GM18511 (cell line): ENCODE results near the gene JAK2.
"Not testable (repeated sequence)": the region's sequence is repeated elsewhere in the genome, so short reads cannot be mapped to it uniquely, and the experiment has no call there.

Experiments used
- ATAC-seq: cut with Tn5 transposase; IDR thresholded peaks from one replicate; pipeline ENCODE4 v1.9.1; 2021; ENCODE audit warnings: mild to moderate bottlenecking, moderate library complexity; ENCODE audit not compliant: unreplicated experiment

The JAK2 gene

DNA sequence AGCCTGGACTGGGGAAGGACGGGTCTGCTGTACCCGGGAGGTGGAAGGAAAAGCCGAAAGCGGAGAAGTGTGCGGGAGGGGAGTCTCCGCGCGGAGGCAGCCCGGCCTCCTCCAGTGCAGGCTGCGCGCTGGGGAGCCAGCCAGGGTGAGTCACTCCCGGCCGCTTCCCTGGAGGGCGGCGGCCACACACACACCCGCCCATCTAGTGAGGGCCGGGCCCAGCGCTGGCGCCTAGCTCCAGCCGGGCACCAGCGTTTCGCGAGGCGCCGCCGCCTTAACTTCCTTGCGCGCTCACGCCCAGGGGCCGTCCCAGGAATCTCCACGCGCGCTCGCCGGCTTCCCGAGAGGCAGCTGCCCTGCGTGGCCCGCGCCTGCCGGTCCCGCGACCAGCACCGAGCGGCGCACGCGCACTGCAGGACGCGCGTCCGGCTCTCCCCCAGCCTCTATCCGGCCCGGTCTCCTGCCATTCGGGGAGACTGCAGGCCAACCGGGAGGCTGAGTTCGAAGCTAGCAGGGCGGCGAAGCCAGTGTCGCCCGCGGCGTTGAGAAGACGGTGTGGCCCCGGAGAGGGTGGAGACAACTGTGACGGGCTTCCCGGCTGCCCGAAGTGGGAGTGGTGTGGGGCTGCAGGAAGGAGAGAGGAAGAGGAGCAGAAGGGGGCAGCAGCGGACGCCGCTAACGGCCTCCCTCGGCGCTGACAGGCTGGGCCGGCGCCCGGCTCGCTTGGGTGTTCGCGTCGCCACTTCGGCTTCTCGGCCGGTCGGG, at the start of gene JAK2:
Gene JAK2, plus strand, starts transcription at position 652 of the 765 bp plus-strand sequence. CDS start 36,716 bp downstream, outside the sequence.
- peak; percentile 82 for ATAC-seq

GRCh38 chr9:4936277-4936676, 48.8 kb upstream of the JAK2 start:
- ATAC-seq: no peak

- ATAC-seq: peak; percentile 62
These were observed 48.2 kb upstream of the JAK2 start for GRCh38 chr9:4936823-4937222.

GRCh38 chr9:4937446-4937845, 47.6 kb upstream of the JAK2 start:
- ATAC-seq: no peak

GRCh38 chr9:4938496-4938895, 46.6 kb upstream of the JAK2 start:
- peak; percentile 1 for ATAC-seq

DNA sequence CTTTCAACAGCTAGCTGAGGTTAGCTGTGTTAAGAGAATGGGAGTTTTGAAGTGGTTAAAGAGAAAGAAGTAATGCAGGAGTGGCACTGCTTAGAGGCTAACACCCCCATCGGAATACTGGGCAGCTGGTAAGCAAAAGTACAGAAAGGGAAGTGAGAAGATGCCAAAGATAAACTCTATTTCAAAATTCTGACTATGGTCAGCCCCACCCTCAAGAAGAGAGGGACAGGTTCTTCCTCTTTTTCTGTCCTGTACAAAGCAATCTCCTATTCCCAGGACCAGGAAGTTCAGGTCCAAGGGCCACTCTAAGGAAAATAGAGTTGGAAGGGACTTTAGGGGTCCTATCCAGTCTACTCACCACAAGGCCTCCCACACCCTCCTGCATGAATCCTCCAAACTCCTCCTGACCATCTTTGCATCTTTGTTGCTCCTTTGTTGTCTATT, 45.9 kb upstream of the JAK2 start:
- peak; percentile 85 for ATAC-seq

DNA sequence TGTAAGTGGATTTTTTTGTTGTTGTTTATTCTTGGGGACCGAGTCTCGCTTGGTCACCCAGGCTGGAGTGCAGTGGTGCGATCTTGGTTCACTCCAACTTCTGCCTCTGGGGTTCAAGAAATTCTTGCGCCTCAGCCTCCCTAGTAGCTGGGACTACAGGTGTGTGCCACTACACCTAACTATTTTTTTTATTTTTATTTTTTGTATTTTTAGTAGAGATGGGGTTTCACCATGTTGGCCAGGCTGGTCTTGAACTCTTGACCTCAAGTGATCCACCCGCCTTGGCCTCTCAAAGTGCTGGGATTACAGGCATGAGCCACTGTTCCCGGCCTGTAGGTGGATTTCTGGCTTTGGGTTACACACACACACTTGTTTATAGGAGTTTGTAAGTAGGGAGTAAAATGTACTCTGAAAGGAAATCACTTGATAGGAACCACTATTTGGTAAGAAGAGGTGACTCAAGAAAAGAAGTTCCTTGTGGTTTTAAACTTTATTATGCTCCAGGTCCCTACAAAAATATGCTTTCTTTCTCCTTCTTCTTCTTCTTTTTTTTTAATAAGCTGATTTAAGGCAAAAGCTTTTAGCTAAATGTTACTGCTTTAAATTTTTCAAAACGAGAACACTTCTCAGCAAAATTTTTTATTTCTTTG, 42.9 kb upstream of the JAK2 start:
- not testable (repeated sequence) for ATAC-seq

- no peak for ATAC-seq
These were observed 41.7 kb upstream of the JAK2 start for GRCh38 chr9:4943346-4943745.

DNA sequence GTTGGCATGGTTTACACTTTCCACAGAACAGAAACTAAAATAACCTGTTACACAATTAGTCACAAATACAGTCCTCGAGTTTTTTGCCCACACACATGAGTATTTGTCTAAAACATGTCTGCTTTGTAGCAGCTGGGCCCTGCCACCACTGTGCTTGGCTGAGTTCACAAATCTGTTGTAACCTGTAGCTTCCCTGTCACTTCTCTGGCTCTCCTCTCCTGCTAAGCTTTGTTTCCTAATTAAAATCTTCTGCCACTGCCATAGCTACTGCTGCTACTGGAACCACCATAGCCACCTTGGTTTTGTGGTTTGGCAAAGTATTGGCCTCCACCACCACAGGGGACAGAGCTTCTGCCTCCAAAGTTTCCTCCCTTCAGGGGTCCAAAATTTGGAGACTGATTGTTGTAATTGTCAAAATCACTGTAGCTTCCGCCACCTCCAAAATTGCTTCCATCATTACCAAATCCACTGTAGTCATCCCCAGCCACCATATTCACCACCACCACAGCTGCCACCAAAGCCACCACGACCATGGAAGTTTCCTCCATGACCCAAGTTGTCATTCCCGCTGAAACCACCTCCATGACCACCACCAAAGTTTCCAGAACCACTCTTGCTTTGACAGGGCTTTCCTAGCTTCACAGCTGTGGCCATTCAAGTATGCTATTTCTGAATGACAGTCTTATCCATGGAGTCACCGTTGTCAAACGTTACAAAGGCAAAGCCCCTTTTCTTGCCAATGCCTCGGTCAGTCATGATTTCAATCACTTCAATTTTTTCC, 40.5 kb upstream of the JAK2 start:
- ATAC-seq: not testable (repeated sequence)

- ATAC-seq: no peak
These were observed 38.1 kb upstream of the JAK2 start for GRCh38 chr9:4946937-4947336.

GRCh38 chr9:4955836-4956235, 29.2 kb upstream of the JAK2 start:
- ATAC-seq: no peak

DNA sequence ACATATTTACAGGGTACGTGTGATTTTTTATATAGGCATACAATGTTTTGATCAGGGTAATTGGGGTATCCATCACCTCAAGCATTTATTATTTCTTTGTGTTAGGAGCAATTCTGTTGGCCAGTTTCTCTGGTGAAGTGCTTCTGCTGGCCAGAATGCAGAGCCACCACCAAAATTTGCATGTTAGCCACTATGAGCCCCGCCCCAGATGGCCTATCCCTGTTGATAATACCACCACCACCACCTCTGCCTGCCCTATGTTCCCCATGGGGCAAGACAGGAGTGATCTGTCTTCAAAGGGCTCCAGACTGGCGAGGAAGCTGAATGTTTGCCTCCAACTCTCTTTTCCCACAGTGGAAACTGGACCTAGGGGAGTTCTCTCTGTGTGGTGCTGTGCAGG, 26.0 kb upstream of the JAK2 start:
- ATAC-seq: no peak

GRCh38 chr9:4962085-4962484, 23.0 kb upstream of the JAK2 start:
- no peak for ATAC-seq

DNA sequence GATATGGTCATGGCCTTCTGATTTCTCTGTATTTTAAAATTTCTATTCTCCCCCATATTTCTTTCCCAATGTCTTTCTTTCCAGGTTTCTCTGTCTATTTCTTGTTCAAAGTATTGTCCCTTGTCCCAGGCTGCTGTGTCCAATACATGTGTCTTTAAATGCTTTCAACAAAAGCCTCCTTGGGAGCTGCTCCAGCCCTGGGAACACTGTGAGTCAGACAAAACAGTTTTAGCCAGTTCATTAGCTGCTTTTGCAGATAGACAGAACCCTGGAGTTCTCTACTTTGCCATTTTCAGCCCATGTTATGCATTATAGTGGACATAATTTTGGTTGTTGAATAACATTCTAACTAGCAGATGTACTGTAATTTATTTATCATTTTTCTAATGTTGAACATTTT, 20.5 kb upstream of the JAK2 start:
- no peak for ATAC-seq

- ATAC-seq: no peak
These were observed 19.8 kb upstream of the JAK2 start for GRCh38 chr9:4965174-4965821.

GRCh38 chr9:4967523-4967922, 17.5 kb upstream of the JAK2 start:
- no peak for ATAC-seq

GRCh38 chr9:4969130-4969529, 15.9 kb upstream of the JAK2 start:
- ATAC-seq: no peak

- peak; percentile 94 for ATAC-seq
These were observed 14.0 kb upstream of the JAK2 start for GRCh38 chr9:4970970-4971641.

GRCh38 chr9:4973246-4973645, 11.8 kb upstream of the JAK2 start:
- ATAC-seq: no peak

DNA sequence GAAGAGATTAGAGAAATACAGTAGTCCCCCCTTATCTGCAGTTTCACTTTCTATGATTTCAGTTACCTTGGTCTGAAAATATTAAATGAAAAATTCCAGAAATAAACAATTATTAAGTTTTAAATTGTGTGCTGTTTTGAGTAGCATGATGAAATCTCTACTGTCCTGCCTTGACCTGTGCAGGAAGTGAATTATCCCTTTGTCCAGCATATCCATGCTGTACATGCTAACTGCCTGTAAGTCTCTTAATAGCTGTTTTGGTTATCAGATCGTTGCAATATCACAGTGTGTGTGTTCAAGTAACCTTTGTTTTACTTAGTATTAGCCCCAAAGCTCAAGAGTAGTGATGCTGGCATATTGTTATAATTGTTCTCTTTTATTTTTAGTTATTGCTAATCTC, 11.2 kb upstream of the JAK2 start:
- no peak for ATAC-seq

GRCh38 chr9:4979239-4979638, 5.8 kb upstream of the JAK2 start:
- no peak for ATAC-seq
